Measurements from ENCODE around the gene CSMD2.

DNA sequence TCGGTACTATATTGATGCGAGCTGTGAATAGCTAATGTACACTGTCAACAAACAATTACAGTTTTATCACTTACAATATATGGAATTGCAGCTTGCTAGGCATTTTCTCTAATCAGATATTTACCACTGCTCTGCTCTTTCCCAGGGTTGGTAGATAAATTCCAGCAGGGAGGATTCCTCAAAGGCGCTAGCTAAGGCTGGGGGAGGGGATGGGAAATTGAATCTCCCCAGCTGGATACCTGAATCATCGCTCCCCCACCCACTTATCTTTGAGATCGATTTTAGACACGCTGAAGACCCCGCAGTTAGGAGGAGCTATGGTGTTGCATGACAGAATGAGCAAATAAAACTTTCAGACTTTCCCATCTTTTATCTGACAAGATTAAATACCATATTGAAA is 127.2 kb downstream of the CSMD2 start:
- TF ChIP-seq, protein P1, sequence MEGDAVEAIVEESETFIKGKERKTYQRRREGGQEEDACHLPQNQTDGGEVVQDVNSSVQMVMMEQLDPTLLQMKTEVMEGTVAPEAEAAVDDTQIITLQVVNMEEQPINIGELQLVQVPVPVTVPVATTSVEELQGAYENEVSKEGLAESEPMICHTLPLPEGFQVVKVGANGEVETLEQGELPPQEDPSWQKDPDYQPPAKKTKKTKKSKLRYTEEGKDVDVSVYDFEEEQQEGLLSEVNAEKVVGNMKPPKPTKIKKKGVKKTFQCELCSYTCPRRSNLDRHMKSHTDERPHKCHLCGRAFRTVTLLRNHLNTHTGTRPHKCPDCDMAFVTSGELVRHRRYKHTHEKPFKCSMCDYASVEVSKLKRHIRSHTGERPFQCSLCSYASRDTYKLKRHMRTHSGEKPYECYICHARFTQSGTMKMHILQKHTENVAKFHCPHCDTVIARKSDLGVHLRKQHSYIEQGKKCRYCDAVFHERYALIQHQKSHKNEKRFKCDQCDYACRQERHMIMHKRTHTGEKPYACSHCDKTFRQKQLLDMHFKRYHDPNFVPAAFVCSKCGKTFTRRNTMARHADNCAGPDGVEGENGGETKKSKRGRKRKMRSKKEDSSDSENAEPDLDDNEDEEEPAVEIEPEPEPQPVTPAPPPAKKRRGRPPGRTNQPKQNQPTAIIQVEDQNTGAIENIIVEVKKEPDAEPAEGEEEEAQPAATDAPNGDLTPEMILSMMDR (conservative IDR thresholded peaks at IDR 0.05 in 1 of 2, IDR thresholded peaks at IDR 0.05 in 1 of 2; ENCODE audit: low read depth in 1 of 2, low read length in 2 of 2) = no peak
- TF ChIP-seq EZH2 (IDR thresholded peaks at IDR 0.05; ENCODE audit: low read length, missing control alignments) = no peak
